HepG2 (cell line): ENCODE results near the gene PCBP2. TPM values are rescaled to one million over a fixed set of nuclear protein-coding genes. Genes with fewer than 3 reads are reported as not detected.

ENCODE experiments used
- ATAC-seq: fragments of 200-7000 bp; cut with Tn5 transposase; 3 replicates; pipeline ENCODE4 v1.9.1; 2020; ENCODE audit warnings: mild to moderate bottlenecking, moderate library complexity
- BruUV-seq: library from RNA; stranded (reverse); fragments of 400-500 nt; replicated peaks from 2 replicates; lab custom pipeline; 2021; lab: Mats Ljungman, UMichigan
- CTCF ChIA-PET: fragments of 300-600 bp; formaldehyde crosslinking; extraction: SDS; loops from one replicate; lab custom pipeline; 2021; ENCODE audit warnings: low total read pairs, inconsistent platforms, low intra/inter-chr PET ratio; lab: Yijun Ruan, JAX
- POLR2A ChIA-PET: fragments of 350-600 bp; sonication (Branson Sonifier 250); formaldehyde crosslinking; loops from one replicate; lab custom pipeline; 2020; ENCODE audit warnings: antibody characterized with exemption, inconsistent platforms; lab: Yijun Ruan, JAX
- DNase-seq: peaks from one replicate; pipeline ENCODE4 v3.0.0-alpha.2; 2015; ENCODE audit warnings: low spot score
- FAIRE-seq: peaks from 3 replicates; lab custom pipeline; 2011; peaks lifted over from hg19 to GRCh38; lab: Jason Lieb, UNC
- H2AFZ ChIP-seq: one replicate; pipeline ENCODE4 v1.6.1; 2011; ENCODE audit warnings: low read length, inconsistent platforms
- H3K27ac ChIP-seq: fragments of 300-600 bp; 3 replicates; pipeline ENCODE4 v1.8.0; 2011; ENCODE audit warnings: mixed run types, mild to moderate bottlenecking, mixed read lengths, low read length, inconsistent platforms; ENCODE audit not compliant: insufficient read depth; ENCODE audit errors: extremely low read length
- H3K27me3 ChIP-seq, 2 experiments: fragments of 200-600 bp in 1 of 2; 2 replicates in 1 of 2; 3 replicates in 1 of 2; pipeline versions ENCODE4 v1.6.0 to v1.8.0; 2011; ENCODE audit warnings: low read length in 2 of 2, mild to moderate bottlenecking in 2 of 2, moderate library complexity in 2 of 2, inconsistent platforms in 1 of 2; ENCODE audit not compliant: insufficient read depth in 2 of 2, control insufficient read depth in 1 of 2
- H3K36me3 ChIP-seq, 2 experiments: fragments of 200-600 bp in 1 of 2; replicated peaks in 1 of 2; 2 replicates in 1 of 2; 3 replicates in 1 of 2; pipeline versions ENCODE4 v1.5.1 to v1.8.0; 2011; ENCODE audit warnings: low read length in 2 of 2, inconsistent platforms in 1 of 2; ENCODE audit not compliant: insufficient read depth in 2 of 2, control insufficient read depth in 1 of 2
- H3K4me1 ChIP-seq: 2 replicates; pipeline ENCODE4 v1.5.1; 2012; ENCODE audit warnings: low read length, inconsistent platforms; ENCODE audit not compliant: insufficient read depth
- H3K4me2 ChIP-seq: 2 replicates; pipeline ENCODE4 v1.6.0; 2011; ENCODE audit warnings: low read depth, low read length, inconsistent platforms
- H3K4me3 ChIP-seq, 3 experiments: fragments of 200-600 bp in 1 of 3; sonication (generic), shearing (Covaris generic) in 1 of 3; replicated peaks in 1 of 3; 2 replicates each; pipeline ENCODE4 v1.5.1; 2011 to 2016; ENCODE audit warnings: low read length in 3 of 3, inconsistent platforms in 2 of 3, low read depth in 2 of 3, mild to moderate bottlenecking in 2 of 3, control low read depth in 1 of 3, mixed read lengths in 1 of 3; ENCODE audit not compliant: insufficient read depth in 1 of 3
- H3K79me2 ChIP-seq: one replicate; pipeline ENCODE4 v1.6.1; 2011; ENCODE audit warnings: low read length, inconsistent platforms; ENCODE audit not compliant: insufficient read depth
- H3K9ac ChIP-seq: 2 replicates; pipeline ENCODE4 v1.6.0; 2011; ENCODE audit warnings: mild to moderate bottlenecking, low read depth, low read length, inconsistent platforms; ENCODE audit not compliant: insufficient read depth
- H3K9me3 ChIP-seq: 2 replicates; pipeline ENCODE4 v1.5.1; 2012; ENCODE audit warnings: mild to moderate bottlenecking, low read length
- H4K20me1 ChIP-seq: 2 replicates; pipeline ENCODE4 v1.6.0; 2011; ENCODE audit warnings: inconsistent platforms, mild to moderate bottlenecking, low read length, moderate library complexity; ENCODE audit not compliant: insufficient read depth
- KDM2A ChIP-seq: sonication (generic); formaldehyde crosslinking; IDR thresholded peaks from 2 replicates; pipeline ENCODE4 v1.4.0; 2020; ENCODE audit warnings: low read depth, missing genetic modification reagents, borderline replicate concordance
- NCOR1 ChIP-seq: fragments of 200-600 bp; sonication (generic); IDR thresholded peaks from 2 replicates; pipeline ENCODE4 v1.7.0; 2017; ENCODE audit warnings: antibody characterized with exemption, low read length, borderline replicate concordance
- SAFB2 ChIP-seq: sonication (generic); formaldehyde crosslinking; IDR thresholded peaks from 2 replicates; pipeline ENCODE4 v1.5.1; 2020; ENCODE audit warnings: missing genetic modification reagents, low read depth, mild to moderate bottlenecking, borderline replicate concordance
- SP140L ChIP-seq: sonication (generic); formaldehyde crosslinking; IDR thresholded peaks from 2 replicates; pipeline ENCODE4 v1.4.0; 2020; ENCODE audit warnings: missing genetic modification reagents, borderline replicate concordance
- SP5 ChIP-seq: IDR thresholded peaks from 2 replicates; pipeline ENCODE4 v1.6.1; 2016; ENCODE audit warnings: low read depth, borderline replicate concordance
- STAG1 ChIP-seq: sonication (generic); formaldehyde crosslinking; IDR thresholded peaks from 2 replicates; pipeline ENCODE4 v1.4.0; 2020; ENCODE audit warnings: missing genetic modification reagents
- TEAD3 ChIP-seq: optimal IDR thresholded peaks from 2 replicates; pipeline ENCODE3; 2016; ENCODE audit warnings: borderline replicate concordance
- ZFP37 ChIP-seq: sonication (generic); formaldehyde crosslinking; IDR thresholded peaks from 2 replicates; pipeline ENCODE4 v1.4.0; 2020; ENCODE audit warnings: missing genetic modification reagents, borderline replicate concordance
- ZNF282 ChIP-seq: fragments of 450-650 bp; IDR thresholded peaks from 2 replicates; pipeline ENCODE4 v1.6.1; 2018; ENCODE audit not compliant: partially characterized antibody
- ZNF615 ChIP-seq: sonication (generic); formaldehyde crosslinking; IDR thresholded peaks from 2 replicates; pipeline ENCODE4 v1.5.0; 2020; ENCODE audit warnings: mild to moderate bottlenecking, missing genetic modification reagents, borderline replicate concordance
- ZNF737 ChIP-seq: sonication (generic); formaldehyde crosslinking; IDR thresholded peaks from 2 replicates; pipeline ENCODE4 v1.5.0; 2020; ENCODE audit warnings: missing genetic modification reagents, mild to moderate bottlenecking, borderline replicate concordance
- WGBS: methylation state at CpG from one replicate; pipeline ENCODE4 v1.1.6; 2017; ENCODE audit warnings: low lambda C conversion rate; 5-methylcytosine and 5-hydroxymethylcytosine counted together
- in situ Hi-C: cut with HindIII; loops from 2 replicates; pipeline ENCODE4 v1.10.0; 2017; ENCODE audit warnings: low pct_unique_long_range_greater_than_20kb; ENCODE audit not compliant: extremely low pct_ligation_motif_present
- intact Hi-C: fragments of 100-400 bp; cut with micrococcal nuclease; formaldehyde crosslinking; loops from one replicate; pipeline ENCODE4 v1.10.0; 2022; ENCODE audit not compliant: unreplicated experiment
- polyA plus RNA-seq, 8 experiments: library from polyadenylated mRNA; depleted of rRNA in 3 of 8; stranded (reverse) in 7 of 8; unstranded in 1 of 8; fragments of >200 nt; fragmentation: Illumina TruSeq in 4 of 8; extraction: Trizol in 4 of 8; gene quantifications; 2 replicates each; pipeline versions ENCODE4 v1.2.1 to v1.2.3, GENCODE V29; 2011 to 2016; ENCODE audit warnings: low read depth in 4 of 8, missing spikeins in 1 of 8, mixed read lengths in 1 of 8; ENCODE audit not compliant: insufficient read depth in 1 of 8
- total RNA-seq, 5 experiments: library from RNA; depleted of rRNA; stranded (reverse); fragments of >200 nt; fragmentation: Illumina TruSeq; extraction: Trizol; gene quantifications; 2 replicates each; pipeline ENCODE4 v1.2.3, GENCODE V29; 2016; ENCODE audit warnings: low read depth in 1 of 5
- TF ChIP-seq, protein P1 (sequence below): sonication (generic); formaldehyde crosslinking; IDR thresholded peaks from 2 replicates; pipeline ENCODE4 v1.4.0; 2020; ENCODE audit warnings: missing genetic modification reagents, borderline replicate concordance
- TF ChIP-seq, protein P2 (sequence below): sonication (generic); formaldehyde crosslinking; IDR thresholded peaks from 2 replicates; pipeline ENCODE4 v1.5.1; 2020; ENCODE audit warnings: missing genetic modification reagents, mild to moderate bottlenecking, borderline replicate concordance
- TF ChIP-seq, protein P3 (sequence below): sonication (generic); formaldehyde crosslinking; IDR thresholded peaks from 2 replicates; pipeline ENCODE4 v1.5.1; 2020; ENCODE audit warnings: mild to moderate bottlenecking, missing genetic modification reagents, moderate library complexity
- TF ChIP-seq, protein P4 (sequence below): sonication (generic); formaldehyde crosslinking; IDR thresholded peaks from 2 replicates; pipeline ENCODE4 v1.5.0; 2020; ENCODE audit warnings: mild to moderate bottlenecking, missing genetic modification reagents, moderate library complexity

PCBP2 gene
- total and polyA plus RNA-seq, 2 of the 13 experiments (the other 11 are each of a cell fraction or from before 2014, with no cell fraction given) = 154 to 345 TPM

DNA sequence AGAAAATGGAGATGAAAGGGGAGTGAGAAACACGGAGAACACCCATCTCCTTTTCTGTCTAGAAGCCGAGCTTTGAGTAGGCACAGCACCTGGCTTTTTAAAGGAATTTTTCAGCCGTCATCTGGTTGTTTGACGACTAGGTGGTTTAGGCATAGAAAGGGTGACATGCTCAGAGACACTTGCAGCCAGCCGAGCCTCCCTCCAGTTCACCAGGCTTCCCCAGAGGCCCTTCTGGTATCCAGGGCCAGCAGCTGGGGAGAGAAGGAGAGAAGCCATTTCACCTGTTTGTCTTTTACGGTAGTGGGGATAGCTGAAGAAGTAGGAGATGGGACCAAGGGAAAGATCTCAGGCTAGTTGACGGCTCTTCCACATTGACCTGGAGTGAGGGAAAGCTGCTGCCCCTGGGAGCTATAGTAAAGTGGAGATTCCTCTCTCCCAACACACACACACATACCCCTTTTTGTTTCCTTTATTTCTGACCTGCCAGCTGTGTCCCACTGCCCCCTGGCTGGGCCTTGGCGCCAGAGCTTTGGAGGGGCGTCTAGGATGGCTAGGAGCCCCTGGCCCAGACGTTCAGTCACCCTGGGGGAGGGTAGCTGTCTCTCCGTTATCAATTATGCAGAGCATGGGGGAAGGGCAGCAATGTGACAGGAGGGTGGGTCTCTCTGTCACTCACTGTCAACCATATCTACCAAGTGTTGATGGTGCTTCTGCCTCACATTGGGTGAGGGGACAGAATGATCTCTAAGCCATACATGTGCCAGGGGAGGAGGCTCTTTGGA lies 41.9 kb downstream of the PCBP2 start:
- FAIRE-seq (no peak), ATAC-seq (peak; percentile 18; the same call in 2 of the 3 replicates), DNase-seq (no peak)
- ChIA-PET CTCF (no interaction called here), POLR2A (interaction anchor here (1.2 to 4.1 kb wide), 8 partner anchors 7 to 173 kb away, joined by 3 to 35 read pairs (median 4); partner anchors contain the start of genes AAAS, PRR13, SP1 and TARBP2)
- 0% methylated on average over 11 of the region's 11 CpGs for WGBS
- H3K4me1 ChIP-seq = peaks cover 57% of the 10 kb centered on the region
- TSS peak; percentile 77 for BruUV-seq
- no peaks in the 10 kb centered on the region for H3K36me3 ChIP-seq
- peak overlapping the region; percentile 73 for H3K9ac ChIP-seq
- H3K27ac ChIP-seq = peak overlapping the region; percentile 33
- H3K4me2 ChIP-seq = peak overlapping the region; percentile 100
- H3K4me3 ChIP-seq = peak overlapping the region; percentile 64 to 80 (median 75)
- in situ Hi-C loops = no loop called here
- no peaks in the 10 kb centered on the region for H4K20me1 ChIP-seq
- no peaks in the 10 kb centered on the region; a peak in 1 of 5 replicates for H3K27me3 ChIP-seq
- H3K79me2 ChIP-seq = no peaks in the 10 kb centered on the region
- H2AFZ ChIP-seq = peak overlapping the region; percentile 63
- intact Hi-C loops = no loop called here
- no peaks in the 10 kb centered on the region for H3K9me3 ChIP-seq
- no peak for TF ChIP-seq ZNF737 (CRISPR knock-in tag)
- TF ChIP-seq, protein P1, sequence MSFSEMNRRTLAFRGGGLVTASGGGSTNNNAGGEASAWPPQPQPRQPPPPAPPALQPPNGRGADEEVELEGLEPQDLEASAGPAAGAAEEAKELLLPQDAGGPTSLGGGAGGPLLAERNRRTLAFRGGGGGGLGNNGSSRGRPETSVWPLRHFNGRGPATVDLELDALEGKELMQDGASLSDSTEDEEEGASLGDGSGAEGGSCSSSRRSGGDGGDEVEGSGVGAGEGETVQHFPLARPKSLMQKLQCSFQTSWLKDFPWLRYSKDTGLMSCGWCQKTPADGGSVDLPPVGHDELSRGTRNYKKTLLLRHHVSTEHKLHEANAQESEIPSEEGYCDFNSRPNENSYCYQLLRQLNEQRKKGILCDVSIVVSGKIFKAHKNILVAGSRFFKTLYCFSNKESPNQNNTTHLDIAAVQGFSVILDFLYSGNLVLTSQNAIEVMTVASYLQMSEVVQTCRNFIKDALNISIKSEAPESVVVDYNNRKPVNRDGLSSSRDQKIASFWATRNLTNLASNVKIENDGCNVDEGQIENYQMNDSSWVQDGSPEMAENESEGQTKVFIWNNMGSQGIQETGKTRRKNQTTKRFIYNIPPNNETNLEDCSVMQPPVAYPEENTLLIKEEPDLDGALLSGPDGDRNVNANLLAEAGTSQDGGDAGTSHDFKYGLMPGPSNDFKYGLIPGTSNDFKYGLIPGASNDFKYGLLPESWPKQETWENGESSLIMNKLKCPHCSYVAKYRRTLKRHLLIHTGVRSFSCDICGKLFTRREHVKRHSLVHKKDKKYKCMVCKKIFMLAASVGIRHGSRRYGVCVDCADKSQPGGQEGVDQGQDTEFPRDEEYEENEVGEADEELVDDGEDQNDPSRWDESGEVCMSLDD (CRISPR knock-in tag) = no peak
- TF ChIP-seq TEAD3 (CRISPR knock-in tag) = peak; percentile 17
- TF ChIP-seq ZNF615 (CRISPR knock-in tag) = no peak
- TF ChIP-seq KDM2A (CRISPR knock-in tag) = 0 out of 2 replicates have a peak, but pooled peaks have one; percentile 25
- TF ChIP-seq, protein P2, sequence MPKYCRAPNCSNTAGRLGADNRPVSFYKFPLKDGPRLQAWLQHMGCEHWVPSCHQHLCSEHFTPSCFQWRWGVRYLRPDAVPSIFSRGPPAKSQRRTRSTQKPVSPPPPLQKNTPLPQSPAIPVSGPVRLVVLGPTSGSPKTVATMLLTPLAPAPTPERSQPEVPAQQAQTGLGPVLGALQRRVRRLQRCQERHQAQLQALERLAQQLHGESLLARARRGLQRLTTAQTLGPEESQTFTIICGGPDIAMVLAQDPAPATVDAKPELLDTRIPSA (CRISPR knock-in tag) = no peak
- TF ChIP-seq, protein P3, sequence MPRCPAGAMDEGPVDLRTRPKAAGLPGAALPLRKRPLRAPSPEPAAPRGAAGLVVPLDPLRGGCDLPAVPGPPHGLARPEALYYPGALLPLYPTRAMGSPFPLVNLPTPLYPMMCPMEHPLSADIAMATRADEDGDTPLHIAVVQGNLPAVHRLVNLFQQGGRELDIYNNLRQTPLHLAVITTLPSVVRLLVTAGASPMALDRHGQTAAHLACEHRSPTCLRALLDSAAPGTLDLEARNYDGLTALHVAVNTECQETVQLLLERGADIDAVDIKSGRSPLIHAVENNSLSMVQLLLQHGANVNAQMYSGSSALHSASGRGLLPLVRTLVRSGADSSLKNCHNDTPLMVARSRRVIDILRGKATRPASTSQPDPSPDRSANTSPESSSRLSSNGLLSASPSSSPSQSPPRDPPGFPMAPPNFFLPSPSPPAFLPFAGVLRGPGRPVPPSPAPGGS (CRISPR knock-in tag) = no peak
- TF ChIP-seq STAG1 = no peak
- TF ChIP-seq ZNF282 = no peak
- no peak for TF ChIP-seq SP140L
- no peak for TF ChIP-seq NCOR1
- no peak for TF ChIP-seq ZFP37 (CRISPR knock-in tag)
- peak; percentile 38; the same call in 1 of the 2 replicates for TF ChIP-seq SP5 (CRISPR knock-in tag)
- TF ChIP-seq, protein P4, sequence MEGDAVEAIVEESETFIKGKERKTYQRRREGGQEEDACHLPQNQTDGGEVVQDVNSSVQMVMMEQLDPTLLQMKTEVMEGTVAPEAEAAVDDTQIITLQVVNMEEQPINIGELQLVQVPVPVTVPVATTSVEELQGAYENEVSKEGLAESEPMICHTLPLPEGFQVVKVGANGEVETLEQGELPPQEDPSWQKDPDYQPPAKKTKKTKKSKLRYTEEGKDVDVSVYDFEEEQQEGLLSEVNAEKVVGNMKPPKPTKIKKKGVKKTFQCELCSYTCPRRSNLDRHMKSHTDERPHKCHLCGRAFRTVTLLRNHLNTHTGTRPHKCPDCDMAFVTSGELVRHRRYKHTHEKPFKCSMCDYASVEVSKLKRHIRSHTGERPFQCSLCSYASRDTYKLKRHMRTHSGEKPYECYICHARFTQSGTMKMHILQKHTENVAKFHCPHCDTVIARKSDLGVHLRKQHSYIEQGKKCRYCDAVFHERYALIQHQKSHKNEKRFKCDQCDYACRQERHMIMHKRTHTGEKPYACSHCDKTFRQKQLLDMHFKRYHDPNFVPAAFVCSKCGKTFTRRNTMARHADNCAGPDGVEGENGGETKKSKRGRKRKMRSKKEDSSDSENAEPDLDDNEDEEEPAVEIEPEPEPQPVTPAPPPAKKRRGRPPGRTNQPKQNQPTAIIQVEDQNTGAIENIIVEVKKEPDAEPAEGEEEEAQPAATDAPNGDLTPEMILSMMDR (CRISPR knock-in tag) = 0 out of 2 replicates have a peak, but pooled peaks have one; percentile 18
- no peak for TF ChIP-seq SAFB2
